Skin of body (tissue), 2 donors: ENCODE data around the gene TSEN2. TPM values are rescaled to one million over a fixed set of nuclear protein-coding genes. Genes with fewer than 3 reads are reported as not detected.
A peak's percentile ranks its signal among the peaks of the same experiment; 100 is the strongest.

ENCODE experiments used
- DNase-seq: peaks from one replicate; lab custom pipeline; 2025; lab: John Stamatoyannopoulos, UW
- total RNA-seq: library from RNA; depleted of rRNA; stranded (reverse); fragments of >200 nt; gene quantifications from one replicate; pipeline ENCODE4 v1.2.3, GENCODE V29; 2014

TSEN2 gene
- total RNA-seq, 1 donor from 2014 or later = 16.3 TPM

DNA sequence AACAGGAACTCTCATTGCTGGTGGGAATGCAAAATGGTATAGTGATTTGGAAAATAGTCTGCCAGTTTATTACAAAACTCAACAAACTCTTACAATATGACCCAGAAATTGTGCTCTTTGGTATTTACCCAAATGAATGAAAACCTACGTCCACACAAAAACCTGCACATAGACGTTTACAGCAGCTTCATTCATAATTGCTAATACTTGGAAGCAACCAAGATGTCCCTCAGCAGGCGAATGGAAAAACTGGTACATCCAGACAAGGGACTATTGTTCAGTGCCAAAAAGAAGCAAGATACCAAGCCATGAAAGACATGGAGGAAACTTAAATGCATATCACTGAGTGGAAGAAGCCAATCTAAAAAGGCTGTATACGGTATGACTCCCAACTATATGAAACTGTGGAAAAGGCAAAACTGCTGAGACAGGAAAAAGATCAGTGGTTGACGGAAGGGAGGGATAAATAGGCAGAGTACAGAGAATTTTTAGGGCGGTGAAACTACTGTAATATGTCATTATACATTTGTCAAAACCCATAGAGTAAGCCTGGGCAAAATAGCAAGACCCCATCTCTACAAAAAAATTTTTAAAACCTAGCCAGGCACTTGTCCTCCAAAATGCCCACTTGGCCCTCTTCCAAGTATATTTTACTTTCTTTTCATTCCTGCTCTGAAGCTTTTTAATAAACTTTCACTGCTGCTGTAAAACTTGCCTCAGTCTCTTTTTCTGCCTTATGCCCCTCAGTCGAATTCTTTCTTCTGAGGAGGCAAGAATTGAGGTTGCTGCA lies 65.9 kb downstream of the TSEN2 start:
- no peak for DNase-seq

DNA sequence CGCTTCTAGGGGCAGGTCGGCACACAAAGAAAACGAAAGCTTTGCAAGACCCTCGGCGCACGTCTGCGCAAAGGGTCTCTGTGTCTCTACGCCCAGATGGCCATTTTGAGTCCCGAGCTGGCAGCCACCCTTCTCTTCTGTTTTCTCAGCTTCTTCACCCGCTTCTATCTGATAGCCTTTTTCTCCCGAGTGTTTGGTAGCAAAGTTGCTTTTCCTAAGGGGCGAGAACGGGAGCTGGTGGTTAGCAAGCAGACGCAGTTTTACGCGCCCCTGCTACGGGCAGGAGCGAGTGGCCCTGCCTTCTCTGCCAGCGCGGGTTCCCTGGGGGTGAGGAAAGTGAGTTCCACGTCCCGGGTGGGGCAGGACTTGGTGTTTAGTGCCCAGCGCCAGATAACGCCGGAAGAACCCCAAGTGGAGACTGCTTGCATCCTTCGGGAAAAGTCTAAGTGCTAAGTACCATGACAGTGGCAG lies 69.7 kb downstream of the TSEN2 start:
- DNase-seq = peak; percentile 19

DNA sequence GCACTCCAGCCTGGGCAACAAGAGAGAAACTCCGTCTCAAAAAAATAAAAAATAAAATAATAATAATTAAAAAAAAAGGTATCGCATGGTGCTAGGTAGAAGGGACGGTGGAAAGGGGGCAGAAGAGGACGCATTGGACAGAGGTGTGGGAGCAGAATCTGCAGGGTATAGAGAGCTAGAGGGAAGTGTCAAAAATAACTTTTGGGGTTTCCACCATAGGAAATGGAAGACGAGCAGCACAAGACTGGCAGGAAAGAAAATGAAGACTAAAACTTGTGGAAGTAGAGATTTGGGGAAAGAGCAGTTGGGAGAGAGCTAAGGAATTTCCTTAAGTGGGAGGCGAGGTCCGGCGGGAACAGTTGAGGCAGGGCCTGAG lies 72.0 kb downstream of the TSEN2 start:
- DNase-seq = no peak

DNA sequence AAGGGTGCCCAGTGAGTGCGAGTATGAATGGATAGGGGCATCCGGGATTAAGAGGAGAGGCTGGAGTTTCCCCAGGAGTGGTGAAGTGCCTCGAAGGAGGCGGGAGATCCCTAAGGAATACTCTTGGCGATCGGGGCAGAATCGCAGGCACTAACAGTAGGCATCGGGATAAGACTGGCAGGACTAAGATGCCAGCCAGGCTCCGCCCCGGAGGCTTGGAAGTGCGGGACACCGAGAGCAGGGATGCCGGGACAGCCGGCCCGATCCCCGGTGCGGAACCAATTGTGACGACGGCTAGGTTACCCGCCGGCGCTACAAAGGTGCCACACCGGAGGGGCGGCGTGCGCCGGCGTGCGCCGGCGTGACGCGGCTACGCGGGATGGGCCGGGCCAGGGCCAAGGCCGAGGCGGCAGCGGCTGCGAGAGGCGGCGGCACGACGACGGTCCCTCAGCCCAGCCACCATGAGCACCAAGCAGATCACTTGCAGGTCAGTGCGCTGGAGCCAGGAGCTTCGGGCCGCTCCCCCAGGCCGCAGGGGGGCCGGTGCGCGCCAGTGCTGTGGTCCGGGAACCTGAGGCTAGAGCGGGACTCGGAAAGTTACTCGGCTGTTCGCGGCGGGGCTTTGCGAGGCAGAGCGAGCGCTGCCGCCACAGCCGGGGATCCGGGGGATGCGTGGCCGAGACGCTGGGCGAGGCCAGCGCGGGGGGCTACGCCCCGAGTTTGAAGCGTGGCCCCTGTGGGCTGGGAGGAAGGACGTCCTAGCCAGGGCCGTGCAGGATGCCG lies 72.6 kb downstream of the TSEN2 start, which contains the start of gene MKRN2:
Gene MKRN2, plus strand, starts transcription at position 398 of the 783 bp plus-strand sequence. Its CDS starts 64 bp downstream, at position 462.
- peak; percentile 92 for DNase-seq

DNA sequence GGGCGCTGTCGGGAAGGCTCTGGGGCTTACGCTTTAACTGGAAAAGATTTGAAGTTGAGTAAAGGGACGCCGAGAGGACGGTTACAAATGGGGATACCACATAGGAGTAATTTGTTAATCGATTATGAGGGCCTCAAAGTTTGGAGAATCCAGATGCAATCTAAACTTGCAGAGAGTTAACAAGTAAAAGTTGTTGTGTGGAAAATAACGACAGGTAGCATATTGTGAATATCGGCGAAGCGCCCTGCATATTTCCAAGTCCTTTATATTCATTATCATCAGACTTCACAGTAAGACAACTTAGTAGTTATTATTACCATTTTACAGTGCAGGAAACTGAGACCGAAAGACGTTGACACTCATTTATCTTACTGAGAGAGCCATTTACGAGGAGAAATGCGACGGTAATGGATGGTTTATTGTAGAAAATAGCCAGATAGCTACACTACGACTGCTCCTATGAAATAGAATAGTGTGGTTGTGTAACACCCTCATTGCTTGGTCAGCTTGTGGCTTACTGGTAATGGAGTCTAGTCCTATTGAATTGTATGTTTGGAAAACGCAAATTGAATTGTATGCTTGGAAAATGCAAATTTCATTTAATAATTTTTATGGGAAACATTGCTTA lies 73.3 kb downstream of the TSEN2 start:
- DNase-seq = no peak

DNA sequence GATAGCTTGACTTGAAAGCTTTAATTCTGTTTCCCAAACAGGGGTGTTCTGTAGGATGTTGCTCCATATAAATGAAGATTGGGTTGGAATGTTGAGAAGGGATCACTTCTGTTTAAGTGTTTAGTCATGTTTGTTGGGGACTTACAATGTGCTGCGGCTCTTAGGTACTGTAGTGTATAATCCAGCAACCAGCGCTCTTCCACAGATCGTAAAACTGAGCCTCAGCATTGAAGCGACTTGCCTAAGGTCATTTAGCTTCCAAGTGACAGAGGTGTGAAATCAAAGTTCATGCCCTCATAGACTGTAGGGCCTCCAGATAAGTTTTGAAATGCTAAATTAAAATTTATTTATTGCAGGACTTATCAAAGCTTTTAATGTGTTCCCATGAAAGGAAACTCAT lies 74.4 kb downstream of the TSEN2 start:
- no peak for DNase-seq

DNA sequence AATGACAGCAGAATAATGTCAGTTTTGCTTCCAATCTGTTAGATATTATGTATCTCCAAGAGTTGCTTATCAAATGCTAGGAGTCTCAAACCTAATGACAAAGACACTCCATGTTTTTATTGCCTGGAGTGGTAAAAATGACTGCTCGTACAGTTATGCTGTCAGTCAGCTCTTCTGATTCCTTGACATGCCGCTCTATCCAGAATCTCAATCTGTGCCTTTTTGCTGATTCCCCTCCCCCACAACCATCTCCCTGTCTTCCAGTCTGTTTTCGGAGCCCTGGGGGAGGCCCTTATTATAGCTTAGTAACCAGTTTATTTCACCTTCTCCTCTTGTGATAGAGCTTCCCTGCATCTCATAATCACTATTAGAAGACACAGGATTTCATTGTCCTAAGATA lies 75.2 kb downstream of the TSEN2 start:
- no peak for DNase-seq

DNA sequence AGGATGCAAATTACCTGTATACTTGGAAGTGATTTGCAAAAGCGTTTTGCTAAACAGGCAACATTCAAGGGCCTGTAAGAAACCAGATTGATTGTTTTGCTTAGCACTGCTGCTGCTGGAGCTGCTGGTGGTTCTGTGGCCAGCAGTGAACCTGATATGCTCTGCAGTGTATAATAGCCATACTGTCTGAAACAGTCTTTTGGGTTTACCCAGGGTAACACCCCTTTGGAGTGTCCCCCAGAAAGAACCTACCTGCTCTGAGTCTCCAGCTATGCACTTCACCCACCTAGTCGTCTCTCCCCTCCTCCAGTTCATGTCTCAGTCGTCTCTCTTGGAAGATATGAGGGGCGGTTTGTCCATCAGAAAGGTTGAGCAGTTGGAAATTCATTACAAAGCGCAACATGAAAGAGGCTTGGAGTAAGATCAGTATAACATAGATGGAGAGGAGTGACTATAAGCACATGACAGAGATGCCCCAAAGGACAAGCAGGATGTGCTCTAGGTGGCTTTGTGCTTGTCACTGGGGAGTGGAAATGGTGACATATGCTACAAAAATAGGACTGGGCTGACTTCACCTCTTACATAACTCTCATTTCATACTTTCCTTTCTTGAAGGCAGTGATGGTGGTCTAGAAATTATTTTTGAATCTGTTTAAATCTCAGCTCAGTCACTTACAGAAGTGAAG lies 76.4 kb downstream of the TSEN2 start:
- no peak for DNase-seq

DNA sequence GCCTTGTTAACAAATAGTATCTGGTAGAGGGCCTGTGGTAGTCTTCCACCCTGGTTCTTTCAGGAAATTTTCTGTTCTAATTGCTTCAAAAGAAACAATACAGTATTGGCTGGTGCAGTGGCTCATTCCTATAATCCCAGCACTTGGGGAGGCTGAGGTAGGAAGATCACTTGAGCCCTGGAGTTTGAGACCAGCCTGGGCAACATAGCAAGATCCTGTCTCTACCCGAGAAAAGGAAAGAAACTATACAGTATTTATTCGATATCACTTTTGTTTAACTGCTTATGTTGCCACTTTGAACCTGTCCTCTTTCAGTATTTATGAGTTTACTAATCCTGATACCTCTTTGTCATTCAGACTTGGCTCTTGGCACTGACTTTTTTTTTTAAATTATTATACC lies 77.1 kb downstream of the TSEN2 start:
- no peak for DNase-seq

DNA sequence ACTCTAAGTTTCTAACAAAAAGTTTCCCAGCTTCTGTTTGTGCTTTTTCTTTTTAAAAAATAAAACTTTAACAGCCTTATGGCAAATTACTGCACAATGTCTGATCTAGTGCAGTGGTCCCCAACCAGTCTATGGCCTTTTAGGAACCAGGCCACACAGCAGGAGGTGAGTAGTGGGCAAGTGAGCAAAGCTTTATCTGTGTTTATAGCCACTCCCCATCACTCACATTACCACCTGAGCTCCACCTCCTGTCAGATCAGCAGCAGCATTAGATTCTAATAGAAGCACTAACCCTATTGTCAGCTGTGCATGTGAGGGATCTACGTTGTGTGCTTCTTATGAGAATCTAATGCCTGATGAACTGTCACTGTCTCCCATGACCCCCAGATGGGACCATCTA lies 78.2 kb downstream of the TSEN2 start:
- DNase-seq = no peak

DNA sequence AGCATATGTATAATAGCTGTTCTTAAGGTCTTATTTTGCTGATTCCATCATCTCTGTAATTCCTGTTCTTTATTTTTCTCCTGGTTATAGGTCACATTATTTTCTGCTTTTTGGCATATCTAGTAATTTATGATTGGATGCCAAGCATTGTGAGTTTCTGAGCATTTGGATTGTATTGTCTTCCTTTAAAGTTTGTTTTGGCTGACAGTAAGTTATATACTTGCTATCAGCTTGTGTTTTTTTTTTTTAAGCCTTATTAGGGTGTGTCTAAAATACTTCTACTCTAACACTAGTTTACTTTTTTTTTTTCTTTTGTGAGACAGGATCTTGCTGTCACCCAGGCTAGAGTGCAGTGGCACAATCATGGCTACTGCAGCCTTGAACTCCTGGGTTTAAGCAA lies 82.7 kb downstream of the TSEN2 start:
- DNase-seq = no peak

DNA sequence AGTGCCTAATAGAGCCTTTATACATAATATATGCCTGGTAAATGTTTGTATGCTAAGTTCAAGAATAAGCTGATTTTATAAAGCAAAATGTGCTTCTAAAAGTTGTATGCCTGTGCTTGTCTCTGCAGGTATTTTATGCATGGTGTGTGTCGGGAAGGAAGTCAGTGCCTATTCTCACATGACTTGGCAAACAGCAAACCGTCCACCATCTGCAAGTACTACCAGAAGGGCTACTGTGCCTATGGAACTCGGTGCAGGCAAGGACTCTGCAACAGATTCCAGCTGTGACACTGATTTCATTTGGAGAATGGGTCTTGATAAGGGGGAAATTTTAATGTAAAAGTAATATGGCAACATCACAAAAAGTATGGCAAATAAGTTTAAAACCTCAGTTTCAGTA lies 84.5 kb downstream of the TSEN2 start:
- no peak for DNase-seq

DNA sequence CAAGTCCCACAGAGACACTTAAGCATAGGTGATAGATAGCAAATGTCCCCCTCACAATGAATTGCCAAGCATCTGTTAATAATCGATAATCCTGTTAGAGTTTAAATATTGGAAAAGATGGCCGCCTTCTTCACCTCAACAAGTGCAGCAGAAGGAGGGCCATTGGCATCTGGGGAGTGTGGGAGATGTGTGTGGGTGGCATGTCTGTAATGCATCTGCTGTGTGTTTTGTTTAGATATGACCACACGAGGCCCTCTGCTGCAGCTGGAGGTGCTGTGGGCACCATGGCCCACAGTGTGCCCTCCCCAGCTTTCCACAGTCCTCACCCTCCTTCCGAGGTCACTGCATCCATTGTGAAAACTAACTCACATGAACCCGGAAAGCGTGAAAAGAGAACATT lies 85.6 kb downstream of the TSEN2 start:
- no peak for DNase-seq

DNA sequence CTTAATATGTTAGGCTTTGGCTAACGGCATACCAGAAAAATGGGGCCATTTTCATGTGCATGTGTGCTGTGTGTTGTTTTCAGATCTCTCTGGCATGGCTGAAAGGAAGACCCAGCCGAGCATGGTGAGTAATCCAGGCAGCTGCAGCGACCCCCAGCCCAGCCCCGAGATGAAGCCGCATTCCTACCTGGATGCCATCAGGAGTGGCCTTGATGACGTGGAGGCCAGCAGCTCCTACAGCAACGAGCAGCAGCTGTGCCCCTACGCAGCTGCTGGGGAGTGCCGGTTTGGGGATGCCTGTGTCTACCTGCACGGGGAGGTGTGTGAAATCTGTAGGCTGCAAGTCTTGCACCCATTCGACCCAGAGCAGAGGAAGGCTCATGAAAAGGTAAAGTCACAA lies 87.7 kb downstream of the TSEN2 start:
- no peak for DNase-seq

DNA sequence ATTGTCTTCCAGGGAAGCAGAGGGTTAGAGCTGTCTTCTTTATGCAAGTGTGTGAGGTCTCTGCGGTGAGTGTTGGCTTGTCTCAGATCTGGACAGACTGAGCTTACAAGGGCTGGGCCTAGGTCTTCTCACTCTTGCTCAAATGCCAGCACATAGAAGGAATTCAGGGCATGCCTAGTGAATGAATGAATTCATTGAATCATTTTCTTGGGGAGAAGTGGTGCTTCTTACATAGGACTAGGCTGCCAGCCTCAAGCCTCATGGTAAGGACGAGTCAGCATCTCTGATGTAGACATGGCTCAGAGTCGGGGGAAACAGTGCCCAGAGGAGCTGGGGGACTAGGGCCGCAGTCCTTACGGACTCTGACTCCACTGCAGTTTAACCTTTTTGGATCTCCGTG lies 89.9 kb downstream of the TSEN2 start:
- no peak for DNase-seq

DNA sequence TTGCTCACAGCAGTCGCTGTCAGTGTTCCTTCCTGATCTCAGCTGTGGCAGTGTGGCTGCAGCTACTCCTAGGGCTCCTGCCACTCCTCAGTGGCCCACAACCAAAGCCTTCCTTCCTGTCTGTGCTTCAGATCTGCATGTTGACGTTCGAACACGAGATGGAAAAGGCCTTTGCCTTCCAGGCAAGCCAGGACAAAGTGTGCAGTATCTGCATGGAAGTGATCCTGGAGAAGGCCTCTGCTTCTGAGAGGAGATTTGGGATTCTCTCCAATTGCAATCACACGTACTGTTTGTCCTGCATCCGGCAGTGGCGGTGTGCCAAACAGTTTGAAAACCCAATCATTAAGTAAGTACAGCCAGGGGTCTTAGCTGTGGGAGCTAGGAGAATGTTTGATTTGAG lies 90.4 kb downstream of the TSEN2 start:
- DNase-seq = no peak

DNA sequence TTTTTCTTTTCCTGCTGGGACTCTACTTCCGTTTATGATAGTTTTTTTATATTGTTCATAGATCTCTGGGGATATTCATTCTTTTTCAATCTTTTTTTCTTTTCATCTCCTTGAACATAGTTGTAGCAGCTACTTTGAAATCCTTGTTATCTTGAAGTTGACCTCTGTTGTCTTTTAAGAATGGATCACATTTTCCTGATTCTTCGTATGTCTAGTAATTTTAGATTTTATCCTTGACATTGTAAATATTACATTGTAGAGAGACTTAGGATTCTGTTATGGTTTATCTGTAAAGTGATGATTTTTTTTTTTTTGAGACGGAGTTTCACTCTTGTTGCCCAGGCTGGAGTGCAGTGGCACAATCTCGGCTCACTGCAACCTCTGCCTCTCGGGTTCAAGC lies 93.1 kb downstream of the TSEN2 start:
- no peak for DNase-seq

DNA sequence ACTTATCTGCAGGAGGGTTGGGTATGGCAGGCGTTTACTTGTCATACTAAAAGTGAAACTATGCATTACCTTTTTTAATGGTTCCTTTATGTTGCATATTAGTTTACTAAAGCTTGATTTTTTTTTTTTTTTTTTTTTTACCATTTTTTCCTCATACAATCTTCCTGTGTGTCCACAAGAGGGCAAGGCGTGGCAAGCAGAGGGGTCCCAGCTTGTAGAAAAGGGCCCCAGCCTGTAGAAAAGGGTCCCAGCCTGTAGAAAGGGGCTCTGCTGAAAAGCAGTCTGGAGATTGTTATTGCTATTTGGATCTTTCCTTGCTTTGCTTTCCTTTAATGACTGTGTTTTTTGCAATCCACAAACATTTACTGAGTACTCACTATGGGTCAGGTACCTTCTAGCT lies 94.5 kb downstream of the TSEN2 start:
- DNase-seq = no peak

DNA sequence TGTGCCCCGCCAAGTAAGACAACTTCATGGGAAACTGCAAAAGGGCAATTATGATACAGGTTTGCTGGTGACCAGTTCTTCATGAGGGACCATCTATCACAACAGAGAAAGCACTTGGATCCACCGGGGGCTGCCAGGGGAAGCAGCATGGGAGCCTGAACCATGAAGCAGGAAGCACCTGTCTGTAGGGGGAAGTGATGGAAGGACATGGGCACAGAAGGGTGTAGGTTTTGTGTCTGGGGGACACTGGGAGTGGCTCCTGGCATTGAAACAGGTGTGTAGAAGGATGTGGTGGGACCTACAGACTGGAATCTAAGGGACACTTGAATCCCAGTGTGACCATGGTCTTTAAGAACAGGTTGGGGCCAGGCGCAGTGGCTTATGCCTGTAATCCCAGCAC lies 95.2 kb downstream of the TSEN2 start:
- DNase-seq = no peak

DNA sequence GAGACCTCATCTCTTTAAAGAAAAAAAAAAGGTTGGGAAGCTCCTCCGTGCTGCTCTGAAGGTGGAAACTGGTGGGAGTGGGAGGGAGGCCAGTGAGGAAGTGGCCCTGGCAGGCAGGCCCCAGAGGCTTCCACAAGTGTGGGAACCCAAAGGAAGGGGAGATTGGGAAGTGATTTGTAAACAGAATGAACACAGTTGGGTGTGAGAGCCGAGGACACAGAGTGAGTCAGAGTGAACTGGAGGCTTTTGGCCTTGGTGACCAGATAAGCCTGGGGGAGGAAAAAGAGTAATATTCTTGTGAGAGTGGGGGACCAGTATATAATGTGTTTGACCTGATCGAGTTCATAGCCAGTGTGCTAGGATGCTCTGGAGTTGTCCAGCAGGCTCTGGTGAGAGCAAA lies 95.6 kb downstream of the TSEN2 start:
- DNase-seq = no peak

DNA sequence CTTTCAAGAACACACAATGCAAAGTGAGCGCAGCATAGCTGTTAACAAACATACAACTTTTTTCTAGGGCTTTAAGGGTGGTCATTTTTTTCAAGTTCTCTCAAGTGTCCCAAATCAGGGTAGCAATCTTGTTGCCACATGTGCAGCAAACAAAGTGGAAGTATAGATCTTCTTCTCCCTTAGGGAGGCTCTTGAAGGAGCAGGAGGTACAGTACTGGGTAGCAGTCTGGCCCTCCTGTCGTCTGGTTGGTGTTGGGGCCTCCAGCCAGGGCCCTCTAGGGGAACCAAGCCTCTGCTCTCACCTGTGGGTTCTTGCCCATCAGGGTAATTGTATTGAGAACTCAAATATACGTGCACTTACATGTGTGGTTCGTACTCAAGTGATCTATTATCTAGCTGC lies 98.5 kb downstream of the TSEN2 start:
- no peak for DNase-seq
